Measurements from ENCODE around the gene SPINT1. TPM values are rescaled to one million over a fixed set of nuclear protein-coding genes. Genes with fewer than 3 reads are reported as not detected.

SPINT1 gene
- total RNA-seq, 1 experiment from 2014 or later = 177 TPM

- Histone ChIP-seq H3K4me3 (ENCODE audit: low read length) (peak within 1 kb of the TSS; percentile 87), H3K36me3 (ENCODE audit: low read depth, low read length) (peaks cover 13% of the 10 kb centered on the region; the same call in 1 of the 2 replicates), H3K9ac (ENCODE audit: low read length) (peak within 1 kb of the TSS; percentile 95), H3K4me2 (ENCODE audit: low read length) (peak within 1 kb of the TSS; percentile 93), H3K9me3 (ENCODE audit: low read length) (no peaks in the 10 kb centered on the region), H4K20me1 (ENCODE audit: low read length) (no peaks in the 10 kb centered on the region; the same call in 1 of the 2 replicates), H3K4me1 (ENCODE audit: insufficient read depth, low read length) (peaks cover 16% of the 10 kb centered on the region), H2AFZ (ENCODE audit: low read length) (peak within 1 kb of the TSS; percentile 85), H3K79me2 (ENCODE audit: low read length) (peaks cover 32% of the 10 kb centered on the region), H3F3A (ENCODE audit: low read length, unreplicated experiment) (no peaks in the 10 kb centered on the region), H3K9me2 (replicated peaks; ENCODE audit: low read length) (no peaks in the 10 kb centered on the region), H3K27me3 (ENCODE audit: low read length) (no peaks in the 10 kb centered on the region), H3K27ac (ENCODE audit: low read length) (peak within 1 kb of the TSS; percentile 81)
- BruUV-seq (replicated peaks) = no TSS peak
- DNase-seq = peak; percentile 99
- POLR2A ChIA-PET (ENCODE audit: unreplicated experiment) = interaction anchor here (0.6 to 0.7 kb wide), 4 partner anchors 42 to 615 kb away, joined by 3 to 4 read pairs (median 4); no protein-coding TSS in a partner anchor
- intact Hi-C loops (cut with micrococcal nuclease) = loop anchor here (1.0 to 10.0 kb wide), 5 partner anchors 15 to 299 kb away; partner anchors contain the start of gene KNL1
- CTCF ChIA-PET = interaction anchor here (0.6 to 2.6 kb wide), 24 partner anchors 10 to 260 kb away, joined by 3 to 80 read pairs (median 4); partner anchors contain the start of genes DNAJC17, RAD51, RHOV and ZFYVE19
- peak; percentile 92 for ATAC-seq
- TF ChIP-seq EZH2phosphoT487 (IDR thresholded peaks at IDR 0.05; ENCODE audit: borderline replicate concordance, low read length) (no peak), EZH2 (IDR thresholded peaks at IDR 0.05; ENCODE audit: low read length, unreplicated experiment) (no peak), CTCF (conservative IDR thresholded peaks at IDR 0.05; ENCODE audit: low read depth, low read length) (peak; percentile 74)
These were observed 50.2 kb downstream of the SPINT1 start, which contains the start of gene VPS18 for GRCh38 chr15:40893733-40894680. TSS of gene VPS18 (plus strand) at chr15:40894450. CDS start at chr15:40894769, 319 bp downstream.

- Histone ChIP-seq H3K9me2 (replicated peaks; ENCODE audit: low read length) (no peaks in the 10 kb centered on the region), H3K9ac (ENCODE audit: low read length) (peak overlapping the region; percentile 95), H3K27me3 (ENCODE audit: low read length) (no peaks in the 10 kb centered on the region), H3K4me3 (ENCODE audit: low read length) (peak overlapping the region; percentile 87), H3K36me3 (ENCODE audit: low read depth, low read length) (peaks cover 22% of the 10 kb centered on the region; the same call in 1 of the 2 replicates), H3K79me2 (ENCODE audit: low read length) (peaks cover 33% of the 10 kb centered on the region), H4K20me1 (ENCODE audit: low read length) (no peaks in the 10 kb centered on the region; the same call in 1 of the 2 replicates), H3K27ac (ENCODE audit: low read length) (peak overlapping the region; percentile 81), H3K4me2 (ENCODE audit: low read length) (peak overlapping the region; percentile 90), H3K9me3 (ENCODE audit: low read length) (no peaks in the 10 kb centered on the region), H3F3A (ENCODE audit: low read length, unreplicated experiment) (no peaks in the 10 kb centered on the region), H2AFZ (ENCODE audit: low read length) (peak overlapping the region; percentile 69), H3K4me1 (ENCODE audit: insufficient read depth, low read length) (peaks cover 16% of the 10 kb centered on the region)
- ChIA-PET POLR2A (ENCODE audit: unreplicated experiment) (interaction anchor here (0.5 to 0.6 kb wide), 3 partner anchors 41 to 291 kb away, joined by 3 to 4 read pairs (median 4); no protein-coding TSS in a partner anchor), CTCF (interaction anchor here (0.6 to 2.6 kb wide), 19 partner anchors 9 to 606 kb away, joined by 3 to 80 read pairs (median 6); partner anchors contain the start of genes RAD51 and RHOV)
- TF ChIP-seq CTCF (conservative IDR thresholded peaks at IDR 0.05; ENCODE audit: low read depth, low read length) (peak; percentile 68), EZH2phosphoT487 (IDR thresholded peaks at IDR 0.05; ENCODE audit: borderline replicate concordance, low read length) (no peak)
- TSS peak; percentile 83 for BruUV-seq (replicated peaks)
- ATAC-seq = peak; percentile 62
- intact Hi-C loops (cut with micrococcal nuclease) = loop anchor here (1.0 to 10.0 kb wide), 4 partner anchors 38 to 300 kb away; partner anchors contain the start of gene KNL1
- DNase-seq = peak; percentile 81
These were observed 51.0 kb downstream of the SPINT1 start for GRCh38 chr15:40894681-40895448.
